Occipital lobe (tissue), 2 donors: ENCODE results near the gene DOCK10. TPM values are rescaled to one million over a fixed set of nuclear protein-coding genes. Genes with fewer than 3 reads are reported as not detected.
"Not testable (repeated sequence)": the region's sequence is repeated elsewhere in the genome, so short reads cannot be mapped to it uniquely, and the experiment has no call there.

Experiments used
- DNase-seq: peaks from one replicate; lab custom pipeline; 2025; lab: John Stamatoyannopoulos, UW
- total RNA-seq: library from RNA; depleted of rRNA; stranded (reverse); fragments of >200 nt; gene quantifications from one replicate; pipeline ENCODE4 v1.2.3, GENCODE V29; 2014

DOCK10 gene
- total RNA-seq, 1 donor from 2014 or later = 8.3 TPM

GRCh38 chr2:224922142-224922727 lies 120.0 kb downstream of the DOCK10 start:
- DNase-seq = no peak

- DNase-seq = no peak
These were observed 122.7 kb downstream of the DOCK10 start for GRCh38 chr2:224919472-224920110.

- no peak for DNase-seq
These were observed 123.4 kb downstream of the DOCK10 start for GRCh38 chr2:224918626-224919471.

- not testable (repeated sequence) for DNase-seq
These were observed 125.0 kb downstream of the DOCK10 start for GRCh38 chr2:224917246-224917645.

- DNase-seq = no peak
These were observed 127.1 kb downstream of the DOCK10 start for GRCh38 chr2:224915136-224915535.

GRCh38 chr2:224910574-224910925 lies 131.7 kb downstream of the DOCK10 start:
- DNase-seq = no peak

GRCh38 chr2:224909885-224910573 lies 132.2 kb downstream of the DOCK10 start:
- no peak for DNase-seq

GRCh38 chr2:224908818-224909217 lies 133.4 kb downstream of the DOCK10 start:
- no peak for DNase-seq

GRCh38 chr2:224904381-224904780 lies 137.9 kb downstream of the DOCK10 start:
- DNase-seq = no peak

- DNase-seq = no peak
These were observed 138.6 kb downstream of the DOCK10 start for GRCh38 chr2:224903621-224904020.

- no peak for DNase-seq
These were observed 141.1 kb downstream of the DOCK10 start for GRCh38 chr2:224901121-224901676.

- no peak for DNase-seq
These were observed 146.9 kb downstream of the DOCK10 start for GRCh38 chr2:224895377-224895776.

- DNase-seq = no peak
These were observed 147.9 kb downstream of the DOCK10 start for GRCh38 chr2:224894356-224894755.

- no peak for DNase-seq
These were observed 148.4 kb downstream of the DOCK10 start for GRCh38 chr2:224893848-224894247.

- DNase-seq = no peak
These were observed 149.6 kb downstream of the DOCK10 start for GRCh38 chr2:224892574-224893204.

- DNase-seq = no peak
These were observed 151.9 kb downstream of the DOCK10 start for GRCh38 chr2:224890372-224890771.

GRCh38 chr2:224887141-224887540 lies 155.1 kb downstream of the DOCK10 start:
- DNase-seq = no peak

- no peak for DNase-seq
These were observed 156.3 kb downstream of the DOCK10 start for GRCh38 chr2:224885836-224886547.

GRCh38 chr2:224885291-224885690 lies 157.0 kb downstream of the DOCK10 start:
- no peak for DNase-seq

- no peak for DNase-seq
These were observed 158.1 kb downstream of the DOCK10 start for GRCh38 chr2:224884188-224884587.

GRCh38 chr2:224883700-224884099 lies 158.6 kb downstream of the DOCK10 start:
- no peak for DNase-seq
